Measurements from ENCODE around the gene GRIN1.
A peak's percentile ranks its signal among the peaks of the same experiment; 100 is the strongest.

The GRIN1 gene

GRCh38 chr9:137173796-137174664 is 35.1 kb downstream of the GRIN1 start:
- TF ChIP-seq CTCF (IDR thresholded peaks at IDR 0.05; ENCODE audit: extremely low read depth, insufficient read depth, missing control alignments), result no peak
- in situ Hi-C loops (cut with MboI; ENCODE audit: low pct_unique_long_range_greater_than_20kb, low sequenced_read_pairs, unreplicated experiment), result no loop called here
- DNase-seq (ENCODE audit: low spot score), result peak; percentile 39

GRCh38 chr9:137174722-137175293 is 35.9 kb downstream of the GRIN1 start:
- no peak for TF ChIP-seq CTCF (IDR thresholded peaks at IDR 0.05; ENCODE audit: extremely low read depth, insufficient read depth, missing control alignments)
- peak; percentile 65 for DNase-seq (ENCODE audit: low spot score)
- in situ Hi-C loops (cut with MboI; ENCODE audit: low pct_unique_long_range_greater_than_20kb, low sequenced_read_pairs, unreplicated experiment), result no loop called here

GRCh38 chr9:137175345-137175961 is 36.5 kb downstream of the GRIN1 start:
- DNase-seq (ENCODE audit: low spot score), result no peak
- peak; percentile 31 for TF ChIP-seq CTCF (IDR thresholded peaks at IDR 0.05; ENCODE audit: extremely low read depth, insufficient read depth, missing control alignments)
- in situ Hi-C loops (cut with MboI; ENCODE audit: low pct_unique_long_range_greater_than_20kb, low sequenced_read_pairs, unreplicated experiment), result no loop called here

- peak; percentile 82 for DNase-seq (ENCODE audit: low spot score)
- TF ChIP-seq CTCF (IDR thresholded peaks at IDR 0.05; ENCODE audit: extremely low read depth, insufficient read depth, missing control alignments), result peak; percentile 46
- in situ Hi-C loops (cut with MboI; ENCODE audit: low pct_unique_long_range_greater_than_20kb, low sequenced_read_pairs, unreplicated experiment), result no loop called here
These were observed 37.6 kb downstream of the GRIN1 start for GRCh38 chr9:137176302-137177182.

- in situ Hi-C loops (cut with MboI; ENCODE audit: low pct_unique_long_range_greater_than_20kb, low sequenced_read_pairs, unreplicated experiment), result no loop called here
- no peak for DNase-seq (ENCODE audit: low spot score)
- TF ChIP-seq CTCF (IDR thresholded peaks at IDR 0.05; ENCODE audit: extremely low read depth, insufficient read depth, missing control alignments), result no peak
These were observed 39.4 kb downstream of the GRIN1 start for GRCh38 chr9:137178201-137178938.

Data from GM13977 (cell line).